Spleen (tissue), 11 donors: ENCODE measurements around the gene DUOX2. TPM values are rescaled to one million over a fixed set of nuclear protein-coding genes. Genes with fewer than 3 reads are reported as not detected.

ENCODE experiments used
- DNase-seq: peaks from one replicate; pipeline ENCODE4 v3.0.0-alpha.2; 2020
- H3K27ac ChIP-seq, 8 donors: fragments of 200-600 bp; sonication (generic) in 7 of 8; 1 replicate in 4 of 8; 2 replicates in 4 of 8; pipeline versions ENCODE4 v1.5.0 to v1.8.0; 2016 to 2021; ENCODE audit warnings: inconsistent platforms in 4 of 8, mild to moderate bottlenecking in 4 of 8, moderate library complexity in 1 of 8
- H3K27me3 ChIP-seq, 7 donors: fragments of 200-600 bp; sonication (generic) in 6 of 7; replicated peaks in 1 of 7; 1 replicate in 4 of 7; 2 replicates in 3 of 7; pipeline versions ENCODE4 v1.5.0 to v1.8.0; 2016 to 2021; ENCODE audit warnings: inconsistent platforms in 3 of 7, mild to moderate bottlenecking in 1 of 7
- H3K36me3 ChIP-seq, 6 donors: fragments of 200-600 bp; sonication (generic) in 5 of 6; 1 replicate in 4 of 6; 2 replicates in 2 of 6; pipeline versions ENCODE4 v1.5.0 to v1.8.0; 2016 to 2021; ENCODE audit warnings: inconsistent platforms in 2 of 6
- H3K4me1 ChIP-seq, 6 donors: fragments of 200-600 bp; sonication (generic) in 5 of 6; 1 replicate in 3 of 6; 2 replicates in 3 of 6; pipeline versions ENCODE4 v1.5.0 to v1.8.0; 2016 to 2021; ENCODE audit warnings: inconsistent platforms in 3 of 6
- H3K4me3 ChIP-seq, 8 donors: fragments of 200-600 bp; sonication (generic) in 7 of 8; 1 replicate in 4 of 8; 2 replicates in 4 of 8; pipeline versions ENCODE4 v1.5.0 to v1.8.0; 2016 to 2021; ENCODE audit warnings: inconsistent platforms in 4 of 8, mild to moderate bottlenecking in 4 of 8, moderate library complexity in 2 of 8
- H3K9me3 ChIP-seq, 8 donors: fragments of 200-600 bp; sonication (generic) in 7 of 8; 1 replicate in 4 of 8; 2 replicates in 4 of 8; pipeline versions ENCODE4 v1.5.0 to v1.8.0; 2016 to 2021; ENCODE audit warnings: inconsistent platforms in 4 of 8
- CTCF ChIP-seq, 11 experiments: fragments of 200-600 bp in 7 of 11; fragments of 450-650 bp in 4 of 11; sonication (generic) in 4 of 11; IDR thresholded peaks in 8 of 11; conservative IDR thresholded peaks in 3 of 11; 1 replicate in 7 of 11; 2 replicates in 4 of 11; pipeline versions ENCODE4 v1.4.0 to v1.8.0; 2016 to 2021; ENCODE audit warnings: antibody characterized with exemption in 11 of 11, inconsistent platforms in 4 of 11, mild to moderate bottlenecking in 1 of 11
- POLR2A ChIP-seq, 3 donors: fragments of 450-650 bp; IDR thresholded peaks; one replicate each; pipeline ENCODE4 v1.5.1; 2017; ENCODE audit warnings: antibody characterized with exemption in 3 of 3, mild to moderate bottlenecking in 1 of 3
- POLR2AphosphoS5 ChIP-seq, 3 donors: sonication (generic); formaldehyde crosslinking; IDR thresholded peaks; one replicate each; pipeline ENCODE4 v1.5.1; 2017; ENCODE audit warnings: antibody characterized with exemption in 3 of 3
- WGBS, 5 donors: extraction: QIAGEN DNeasy Blood & Tissue Kit in 3 of 5; methylation state at CpG; one replicate each; pipeline versions ENCODE4 v1.1.5 to v1.1.7; 2013 to 2018; 5-methylcytosine and 5-hydroxymethylcytosine counted together
- intact Hi-C: fragments of 100-400 bp; cut with DNase I; formaldehyde crosslinking; loops from one replicate; pipeline ENCODE4 v1.15.0; 2023; ENCODE audit warnings: low total_unique reads
- polyA plus RNA-seq, 3 donors: library from polyadenylated mRNA; stranded (reverse); fragments of 200-250 nt; gene quantifications; one replicate each; pipeline ENCODE4 v1.2.1, GENCODE V29; 2013
- total RNA-seq, 7 donors: library from RNA; depleted of rRNA in 3 of 7; stranded (reverse); fragments of >200 nt in 3 of 7; fragmentation: NEBNext Ultra II Directional in 4 of 7; extraction: Animal tissue kit (Norgen Biotek cat#: 25700) in 4 of 7; gene quantifications; one replicate each; pipeline versions ENCODE4 v1.1.0 to v1.2.1, GENCODE V29; 2016 to 2021
- donor health status: healthy with polysubstance abuse.
- donor health status: DM: no; HTN: no; CAD: no; lungs with moderate emphysema.
- donor health status: DM: no; HTN: no; CAD: no.
- donor health status: Bipolar disorder and iron deficiency.
- donor health status: healthy.
- donor health status: DM: no; HTN: no; CAD: no.
- donor health status: DM: yes; HTN: yes; CAD: no.

Gene DUOX2
- total and polyA plus RNA-seq, 10 donors: 0.10 TPM; not detected in 9

GRCh38 chr15:45161666-45162065 lies 47.7 kb upstream of the DUOX2 start:
- no peaks in the 10 kb centered on the region for H3K9me3 ChIP-seq
- no peak overlapping the region for H3K4me3 ChIP-seq
- intact Hi-C loops: loop anchor here (10.0 kb wide), 1 partner anchor 233 kb away; no protein-coding TSS in a partner anchor
- H3K4me1 ChIP-seq: peaks cover 0 to 36% (median 15%) of the 10 kb centered on the region in 6 donors
- DNase-seq: no peak
- 94 to 97% (median 95%) methylated on average over 6 to 14 of the region's 14 CpGs for WGBS, 5 donors
- H3K36me3 ChIP-seq: no peaks in the 10 kb centered on the region
- H3K27ac ChIP-seq: no peak overlapping the region
- TF ChIP-seq POLR2AphosphoS5 (IDR thresholded peaks at IDR 0.05) (no peak), CTCF (IDR thresholded peaks at IDR 0.05 in 8 of 11, conservative IDR thresholded peaks at IDR 0.05 in 3 of 11) (no peak), POLR2A (IDR thresholded peaks at IDR 0.05) (no peak)
- no peaks in the 10 kb centered on the region for H3K27me3 ChIP-seq

GRCh38 chr15:45157974-45158373 lies 44.0 kb upstream of the DUOX2 start:
- TF ChIP-seq POLR2A (IDR thresholded peaks at IDR 0.05) (no peak), POLR2AphosphoS5 (IDR thresholded peaks at IDR 0.05) (no peak), CTCF (IDR thresholded peaks at IDR 0.05 in 8 of 11, conservative IDR thresholded peaks at IDR 0.05 in 3 of 11) (no peak)
- H3K4me1 ChIP-seq: peaks cover 0 to 8% (median 3%) of the 10 kb centered on the region in 6 donors
- no peaks in the 10 kb centered on the region for H3K36me3 ChIP-seq
- H3K9me3 ChIP-seq: no peaks in the 10 kb centered on the region
- intact Hi-C loops: no loop called here
- 50 to 84% (median 59%) methylated on average over 1 of the region's 1 CpG for WGBS, 5 donors
- H3K4me3 ChIP-seq: no peak overlapping the region
- H3K27ac ChIP-seq: no peak overlapping the region
- H3K27me3 ChIP-seq: no peaks in the 10 kb centered on the region
- no peak for DNase-seq

- peaks cover 0 to 9% (median 3%) of the 10 kb centered on the region in 6 donors for H3K36me3 ChIP-seq
- no peak overlapping the region for H3K4me3 ChIP-seq
- intact Hi-C loops: no loop called here
- 90 to 96% (median 90%) methylated on average over 7 of the region's 7 CpGs for WGBS, 5 donors
- TF ChIP-seq CTCF (IDR thresholded peaks at IDR 0.05 in 8 of 11, conservative IDR thresholded peaks at IDR 0.05 in 3 of 11) (no peak), POLR2A (IDR thresholded peaks at IDR 0.05) (no peak), POLR2AphosphoS5 (IDR thresholded peaks at IDR 0.05) (no peak)
- DNase-seq: no peak
- H3K4me1 ChIP-seq: no peaks in the 10 kb centered on the region
- no peaks in the 10 kb centered on the region for H3K9me3 ChIP-seq
- no peaks in the 10 kb centered on the region for H3K27me3 ChIP-seq
- H3K27ac ChIP-seq: no peak overlapping the region
These were observed 42.9 kb upstream of the DUOX2 start for GRCh38 chr15:45156744-45157455.

GRCh38 chr15:45155739-45156138 lies 41.8 kb upstream of the DUOX2 start:
- TF ChIP-seq POLR2A (IDR thresholded peaks at IDR 0.05) (no peak), CTCF (IDR thresholded peaks at IDR 0.05 in 8 of 11, conservative IDR thresholded peaks at IDR 0.05 in 3 of 11) (no peak), POLR2AphosphoS5 (IDR thresholded peaks at IDR 0.05) (no peak)
- Histone ChIP-seq H3K36me3 (peaks cover 0 to 21% (median 4%) of the 10 kb centered on the region in 6 donors), H3K9me3 (no peaks in the 10 kb centered on the region), H3K27ac (no peak overlapping the region), H3K4me1 (no peaks in the 10 kb centered on the region), H3K4me3 (no peak overlapping the region), H3K27me3 (no peaks in the 10 kb centered on the region)
- no peak for DNase-seq
- WGBS, 5 donors: 70 to 89% (median 76%) methylated on average over 8 of the region's 8 CpGs
- intact Hi-C loops: no loop called here
